Smooth muscle cell (in vitro differentiated cells): Measurements from ENCODE around the gene INTS12. TPM values are rescaled to one million over a fixed set of nuclear protein-coding genes. Genes with fewer than 3 reads are reported as not detected.

Experiments
- DNase-seq: peaks from one replicate; lab custom pipeline; 2025; ENCODE audit not compliant: unreplicated experiment; lab: John Stamatoyannopoulos, UW
- H2AFZ ChIP-seq: fragments of 200-600 bp; sonication (generic); 2 replicates; pipeline ENCODE4 v1.6.0; 2016; ENCODE audit warnings: antibody characterized with exemption, low read depth, mild to moderate bottlenecking
- H3F3A ChIP-seq: fragments of 200-600 bp; sonication (generic); 2 replicates; pipeline ENCODE4 v1.6.0; 2017; ENCODE audit warnings: antibody characterized with exemption, low read depth
- H3K27ac ChIP-seq: fragments of 200-600 bp; sonication (generic); 2 replicates; pipeline ENCODE4 v1.5.1; 2016; ENCODE audit warnings: low read depth, mild to moderate bottlenecking
- H3K27me3 ChIP-seq: fragments of 200-600 bp; sonication (generic); 2 replicates; pipeline ENCODE4 v1.6.1; 2016; ENCODE audit warnings: low read depth, mild to moderate bottlenecking
- H3K36me3 ChIP-seq: fragments of 200-600 bp; sonication (generic); 2 replicates; pipeline ENCODE4 v1.5.1; 2016; ENCODE audit warnings: low read depth
- H3K4me1 ChIP-seq: fragments of 200-600 bp; sonication (generic); 2 replicates; pipeline ENCODE4 v1.5.1; 2016; ENCODE audit warnings: low read depth
- H3K4me2 ChIP-seq: fragments of 200-600 bp; sonication (generic); 2 replicates; pipeline ENCODE4 v1.6.0; 2016; ENCODE audit warnings: mild to moderate bottlenecking
- H3K4me3 ChIP-seq: fragments of 200-600 bp; sonication (generic); 2 replicates; pipeline ENCODE4 v1.5.1; 2016; ENCODE audit warnings: mild to moderate bottlenecking
- H3K79me2 ChIP-seq: fragments of 200-600 bp; sonication (generic); 2 replicates; pipeline ENCODE4 v1.6.0; 2016; ENCODE audit warnings: low read depth, mild to moderate bottlenecking
- H3K9ac ChIP-seq: fragments of 200-600 bp; sonication (generic); 2 replicates; pipeline ENCODE4 v1.6.0; 2016; ENCODE audit warnings: low read depth
- H3K9me3 ChIP-seq: fragments of 200-600 bp; sonication (generic); replicated peaks from 2 replicates; pipeline ENCODE4 v1.5.1; 2016; ENCODE audit warnings: low read depth
- H4K20me1 ChIP-seq: fragments of 200-600 bp; sonication (generic); 2 replicates; pipeline ENCODE4 v1.6.0; 2016; ENCODE audit warnings: low read depth
- WGBS: methylation state at CpG from one replicate; pipeline ENCODE4 v1.1.7; 2016; ENCODE audit warnings: low lambda C conversion rate; 5-methylcytosine and 5-hydroxymethylcytosine counted together
- polyA plus RNA-seq: library from polyadenylated mRNA; unstranded; fragments of >200 nt; fragmentation: Nextera tagmentation; extraction: Ambion mirVana; gene quantifications from 2 replicates; pipeline ENCODE4 v1.2.1, GENCODE V29; 2016
- total RNA-seq: library from RNA; depleted of rRNA; stranded (reverse); fragments of >200 nt; gene quantifications from 2 replicates; pipeline ENCODE4 v1.2.3, GENCODE V29; 2014
- TF ChIP-seq, protein P1 (sequence below): fragments of 200-600 bp; sonication (generic); IDR thresholded peaks from 2 replicates; pipeline ENCODE4 v1.5.1; 2017; ENCODE audit warnings: borderline replicate concordance, mild to moderate bottlenecking, antibody characterized with exemption; ENCODE audit not compliant: insufficient read depth, poor library complexity, severe bottlenecking

Gene INTS12
- total and polyA plus RNA-seq, 2 experiments from 2014 or later: 23.6 to 29.6 TPM

DNA sequence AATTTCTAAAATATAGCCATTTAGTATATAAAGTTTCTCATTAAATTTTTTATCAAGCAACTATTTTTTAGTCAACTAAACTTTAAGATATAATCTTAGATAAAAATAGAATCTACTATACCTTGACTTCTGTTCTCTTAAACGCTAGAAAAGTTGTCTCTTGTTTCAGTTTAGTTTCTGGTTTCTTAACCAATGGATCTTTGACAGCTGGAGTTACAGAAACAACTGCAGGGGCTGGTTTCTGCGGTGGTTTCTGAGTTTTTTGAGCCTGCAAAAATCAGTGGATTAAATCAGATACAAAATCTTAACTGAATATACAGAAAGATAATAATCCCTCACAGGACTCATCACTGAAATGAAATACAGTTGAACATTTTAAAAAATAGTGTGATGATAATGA is 21.9 kb downstream of the INTS12 start:
- Histone ChIP-seq H3K9ac (no peak overlapping the region), H3K4me2 (no peak overlapping the region), H3K27ac (no peak overlapping the region), H3K79me2 (no peaks in the 10 kb centered on the region), H2AFZ (no peak overlapping the region), H4K20me1 (no peaks in the 10 kb centered on the region), H3K36me3 (no peaks in the 10 kb centered on the region), H3K9me3 (no peaks in the 10 kb centered on the region), H3K4me3 (no peak overlapping the region), H3K27me3 (no peaks in the 10 kb centered on the region), H3K4me1 (no peaks in the 10 kb centered on the region), H3F3A (no peaks in the 10 kb centered on the region)
- TF ChIP-seq, protein P1, sequence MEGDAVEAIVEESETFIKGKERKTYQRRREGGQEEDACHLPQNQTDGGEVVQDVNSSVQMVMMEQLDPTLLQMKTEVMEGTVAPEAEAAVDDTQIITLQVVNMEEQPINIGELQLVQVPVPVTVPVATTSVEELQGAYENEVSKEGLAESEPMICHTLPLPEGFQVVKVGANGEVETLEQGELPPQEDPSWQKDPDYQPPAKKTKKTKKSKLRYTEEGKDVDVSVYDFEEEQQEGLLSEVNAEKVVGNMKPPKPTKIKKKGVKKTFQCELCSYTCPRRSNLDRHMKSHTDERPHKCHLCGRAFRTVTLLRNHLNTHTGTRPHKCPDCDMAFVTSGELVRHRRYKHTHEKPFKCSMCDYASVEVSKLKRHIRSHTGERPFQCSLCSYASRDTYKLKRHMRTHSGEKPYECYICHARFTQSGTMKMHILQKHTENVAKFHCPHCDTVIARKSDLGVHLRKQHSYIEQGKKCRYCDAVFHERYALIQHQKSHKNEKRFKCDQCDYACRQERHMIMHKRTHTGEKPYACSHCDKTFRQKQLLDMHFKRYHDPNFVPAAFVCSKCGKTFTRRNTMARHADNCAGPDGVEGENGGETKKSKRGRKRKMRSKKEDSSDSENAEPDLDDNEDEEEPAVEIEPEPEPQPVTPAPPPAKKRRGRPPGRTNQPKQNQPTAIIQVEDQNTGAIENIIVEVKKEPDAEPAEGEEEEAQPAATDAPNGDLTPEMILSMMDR: no peak
- WGBS: 95% methylated on average over 2 of the region's 2 CpGs
- DNase-seq: no peak

DNA sequence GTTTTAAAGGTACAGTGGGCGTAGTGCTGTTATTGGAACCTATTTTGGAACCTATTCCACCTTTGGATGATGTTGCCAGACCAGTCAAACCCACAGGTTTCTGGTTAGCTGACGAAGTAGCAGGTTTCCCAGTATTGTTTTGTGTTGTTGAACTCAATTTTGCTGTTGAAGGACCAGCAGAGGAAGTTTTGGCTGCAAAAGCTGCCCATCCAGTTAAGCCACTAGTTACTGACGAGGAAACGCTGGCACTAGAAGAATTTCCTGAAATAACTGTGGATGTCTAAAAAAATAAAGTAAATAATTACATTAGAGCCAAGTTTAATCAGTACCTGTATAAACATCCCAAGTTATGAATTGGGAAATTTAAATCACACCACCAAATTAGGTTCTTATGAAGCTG is 25.5 kb downstream of the INTS12 start:
- Histone ChIP-seq H3F3A (no peaks in the 10 kb centered on the region), H3K9me3 (no peaks in the 10 kb centered on the region), H3K4me1 (no peaks in the 10 kb centered on the region), H4K20me1 (no peaks in the 10 kb centered on the region), H3K27me3 (no peaks in the 10 kb centered on the region), H3K79me2 (no peaks in the 10 kb centered on the region), H3K36me3 (no peaks in the 10 kb centered on the region), H2AFZ (no peak overlapping the region), H3K4me3 (no peak overlapping the region), H3K4me2 (no peak overlapping the region), H3K9ac (no peak overlapping the region), H3K27ac (no peak overlapping the region)
- 78% methylated on average over 4 of the region's 4 CpGs for WGBS
- TF ChIP-seq, protein P1: no peak
- DNase-seq: no peak

DNA sequence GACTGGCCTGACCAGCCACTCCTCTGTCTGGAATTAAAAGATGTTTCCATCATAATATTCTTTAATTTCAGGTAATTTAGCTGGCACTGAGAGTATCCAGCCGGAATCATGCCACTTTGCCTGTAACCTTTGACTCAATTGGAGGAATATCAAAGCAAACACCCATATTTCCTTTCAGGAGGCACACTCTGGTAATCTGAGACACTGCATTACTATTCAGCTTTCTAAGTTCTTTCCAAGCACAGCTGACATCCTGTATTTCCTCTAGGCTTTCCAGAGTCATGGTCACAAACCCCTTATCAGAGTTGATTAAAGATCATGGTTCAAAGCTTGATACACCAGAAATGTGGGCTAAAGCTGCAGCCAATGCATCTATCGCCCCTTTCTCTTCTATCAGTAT is 29.3 kb downstream of the INTS12 start:
- Histone ChIP-seq H3K79me2 (no peaks in the 10 kb centered on the region), H3K9me3 (no peaks in the 10 kb centered on the region), H3K4me2 (no peak overlapping the region), H3K27ac (no peak overlapping the region), H3K27me3 (no peaks in the 10 kb centered on the region), H3K4me1 (no peaks in the 10 kb centered on the region), H3K36me3 (no peaks in the 10 kb centered on the region), H2AFZ (no peak overlapping the region), H3F3A (no peaks in the 10 kb centered on the region), H3K9ac (no peak overlapping the region), H3K4me3 (no peak overlapping the region), H4K20me1 (no peaks in the 10 kb centered on the region)
- WGBS: 85% methylated on average over 2 of the region's 2 CpGs
- TF ChIP-seq, protein P1: no peak
- no peak for DNase-seq

DNA sequence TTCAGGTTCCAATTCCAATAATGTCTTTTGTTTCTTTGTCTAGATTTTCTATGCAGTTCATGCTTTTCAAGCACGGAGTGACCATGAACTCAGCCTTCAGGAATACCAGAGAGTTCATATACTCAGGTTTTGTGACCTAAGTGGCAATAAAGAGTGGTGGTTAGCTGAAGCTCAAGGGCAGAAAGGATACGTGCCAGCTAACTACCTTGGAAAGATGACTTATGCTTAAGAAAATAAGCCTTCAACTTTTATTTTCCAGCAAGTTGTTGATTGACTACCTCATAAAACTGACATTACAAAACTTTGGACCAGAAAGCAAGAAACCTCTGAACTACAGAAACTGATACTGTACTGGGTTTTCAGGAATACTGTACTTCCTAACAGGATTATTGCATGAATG is 30.8 kb downstream of the INTS12 start:
- no peaks in the 10 kb centered on the region for H3K36me3 ChIP-seq
- no peaks in the 10 kb centered on the region for H3K79me2 ChIP-seq
- no peak overlapping the region for H3K4me2 ChIP-seq
- H3K9me3 ChIP-seq: no peaks in the 10 kb centered on the region
- no peak overlapping the region for H2AFZ ChIP-seq
- no peak overlapping the region for H3K4me3 ChIP-seq
- no peak overlapping the region for H3K9ac ChIP-seq
- H3K27ac ChIP-seq: no peak overlapping the region
- 77% methylated on average over 2 of the region's 2 CpGs for WGBS
- no peaks in the 10 kb centered on the region for H3K4me1 ChIP-seq
- DNase-seq: no peak
- TF ChIP-seq, protein P1: no peak
- no peaks in the 10 kb centered on the region for H3K27me3 ChIP-seq
- no peaks in the 10 kb centered on the region for H3F3A ChIP-seq
- no peaks in the 10 kb centered on the region for H4K20me1 ChIP-seq
